Peyer's patch (tissue), 4 donors: Measurements from ENCODE around the gene ASCL5.
"Not testable (repeated sequence)": the region's sequence is repeated elsewhere in the genome, so short reads cannot be mapped to it uniquely, and the experiment has no call there.

Experiments used
- POLR2A ChIP-seq, 2 donors: fragments of 450-650 bp; IDR thresholded peaks; one replicate each; pipeline ENCODE4 v1.5.1; 2017; ENCODE audit warnings: antibody characterized with exemption in 2 of 2, mild to moderate bottlenecking in 2 of 2, moderate library complexity in 2 of 2
- TF ChIP-seq, protein P1 (sequence below), 6 experiments: fragments of 450-650 bp in 4 of 6; fragments of 200-600 bp in 2 of 6; sonication (generic) in 1 of 6; IDR thresholded peaks; one replicate each; pipeline ENCODE4 v1.5.1; 2017 to 2019; ENCODE audit warnings: antibody characterized with exemption in 6 of 6, mild to moderate bottlenecking in 3 of 6, moderate library complexity in 1 of 6

DNA sequence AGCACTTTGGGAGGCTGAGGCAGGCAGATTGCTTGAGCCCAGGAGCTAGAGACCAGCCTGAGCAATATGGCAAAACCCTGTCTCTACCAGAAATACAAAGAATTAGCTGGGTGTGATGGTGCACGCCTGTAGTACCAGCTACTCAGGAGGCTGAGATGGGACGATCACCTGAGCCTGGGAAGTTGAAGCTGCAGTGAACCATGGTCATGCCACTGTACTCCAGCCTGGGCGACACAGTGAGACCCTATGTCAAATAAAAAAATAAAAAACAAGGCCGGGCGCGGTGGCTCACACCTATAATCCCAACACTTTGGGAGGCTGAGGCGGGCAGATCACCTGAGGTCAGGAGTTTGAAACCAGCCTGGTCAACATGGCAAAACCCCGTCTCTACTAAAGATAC lies 36.1 kb upstream of the ASCL5 start:
- TF ChIP-seq, protein P1, sequence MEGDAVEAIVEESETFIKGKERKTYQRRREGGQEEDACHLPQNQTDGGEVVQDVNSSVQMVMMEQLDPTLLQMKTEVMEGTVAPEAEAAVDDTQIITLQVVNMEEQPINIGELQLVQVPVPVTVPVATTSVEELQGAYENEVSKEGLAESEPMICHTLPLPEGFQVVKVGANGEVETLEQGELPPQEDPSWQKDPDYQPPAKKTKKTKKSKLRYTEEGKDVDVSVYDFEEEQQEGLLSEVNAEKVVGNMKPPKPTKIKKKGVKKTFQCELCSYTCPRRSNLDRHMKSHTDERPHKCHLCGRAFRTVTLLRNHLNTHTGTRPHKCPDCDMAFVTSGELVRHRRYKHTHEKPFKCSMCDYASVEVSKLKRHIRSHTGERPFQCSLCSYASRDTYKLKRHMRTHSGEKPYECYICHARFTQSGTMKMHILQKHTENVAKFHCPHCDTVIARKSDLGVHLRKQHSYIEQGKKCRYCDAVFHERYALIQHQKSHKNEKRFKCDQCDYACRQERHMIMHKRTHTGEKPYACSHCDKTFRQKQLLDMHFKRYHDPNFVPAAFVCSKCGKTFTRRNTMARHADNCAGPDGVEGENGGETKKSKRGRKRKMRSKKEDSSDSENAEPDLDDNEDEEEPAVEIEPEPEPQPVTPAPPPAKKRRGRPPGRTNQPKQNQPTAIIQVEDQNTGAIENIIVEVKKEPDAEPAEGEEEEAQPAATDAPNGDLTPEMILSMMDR (IDR thresholded peaks at IDR 0.05) = not testable (repeated sequence)
- not testable (repeated sequence) for TF ChIP-seq POLR2A (IDR thresholded peaks at IDR 0.05)
